HG03432 (cell line): ENCODE data around the gene GPR158.
"Not testable (repeated sequence)": the region's sequence is repeated elsewhere in the genome, so short reads cannot be mapped to it uniquely, and the experiment has no call there.

Source experiments
- ATAC-seq: cut with Tn5 transposase; IDR thresholded peaks from one replicate; pipeline ENCODE4 v1.9.1; 2021; ENCODE audit warnings: mild to moderate bottlenecking, moderate library complexity; ENCODE audit not compliant: unreplicated experiment

GPR158 gene

GRCh38 chr10:25294032-25294926 is 119.5 kb downstream of the GPR158 start:
- ATAC-seq, result no peak

GRCh38 chr10:25296324-25296723 is 121.5 kb downstream of the GPR158 start:
- no peak for ATAC-seq

GRCh38 chr10:25297466-25297865 is 122.7 kb downstream of the GPR158 start:
- ATAC-seq, result no peak

- no peak for ATAC-seq
Observed at GRCh38 chr10:25300073-25300472, 125.3 kb downstream of the GPR158 start.

GRCh38 chr10:25304606-25305005 is 129.8 kb downstream of the GPR158 start:
- ATAC-seq, result no peak

- no peak for ATAC-seq
Observed at GRCh38 chr10:25306386-25306785, 131.6 kb downstream of the GPR158 start.

- ATAC-seq, result no peak
Observed at GRCh38 chr10:25308278-25308677, 133.5 kb downstream of the GPR158 start.

- ATAC-seq, result not testable (repeated sequence)
Observed at GRCh38 chr10:25317596-25318211, 142.9 kb downstream of the GPR158 start.

- ATAC-seq, result no peak
Observed at GRCh38 chr10:25327273-25327672, 152.5 kb downstream of the GPR158 start.

- no peak for ATAC-seq
Observed at GRCh38 chr10:25328361-25328760, 153.6 kb downstream of the GPR158 start.

- ATAC-seq, result not testable (repeated sequence)
Observed at GRCh38 chr10:25329587-25329986, 154.8 kb downstream of the GPR158 start.

- ATAC-seq, result no peak
Observed at GRCh38 chr10:25334445-25334844, 159.6 kb downstream of the GPR158 start.

- ATAC-seq, result no peak
Observed at GRCh38 chr10:25336330-25336729, 161.5 kb downstream of the GPR158 start.

- ATAC-seq, result no peak
Observed at GRCh38 chr10:25338271-25338670, 163.5 kb downstream of the GPR158 start.

GRCh38 chr10:25339966-25340365 is 165.2 kb downstream of the GPR158 start:
- ATAC-seq, result no peak

- no peak for ATAC-seq
Observed at GRCh38 chr10:25349520-25349919, 174.7 kb downstream of the GPR158 start.

GRCh38 chr10:25356609-25357008 is 181.8 kb downstream of the GPR158 start:
- no peak for ATAC-seq

- no peak for ATAC-seq
Observed at GRCh38 chr10:25357269-25357668, 182.5 kb downstream of the GPR158 start.

- ATAC-seq, result no peak
Observed at GRCh38 chr10:25382029-25382810, 207.4 kb downstream of the GPR158 start.

- ATAC-seq, result not testable (repeated sequence)
Observed at GRCh38 chr10:25382901-25383300, 208.1 kb downstream of the GPR158 start.

- no peak for ATAC-seq
Observed at GRCh38 chr10:25383686-25384085, 208.9 kb downstream of the GPR158 start.
